Muscle layer of duodenum (tissue), 2 donors: Measurements from ENCODE around the gene TBRG4.
A peak's percentile ranks its signal among the peaks of the same experiment; 100 is the strongest.

Experiments
- H3K27ac ChIP-seq: one replicate; pipeline ENCODE4 v1.7.0; 2013; ENCODE audit warnings: mild to moderate bottlenecking, low read length
- H3K27me3 ChIP-seq: one replicate; pipeline ENCODE4 v1.7.0; 2013; ENCODE audit warnings: low read depth, mild to moderate bottlenecking, control low read depth, low read length
- H3K36me3 ChIP-seq, 2 donors: one replicate each; pipeline ENCODE4 v1.7.0; 2013; ENCODE audit warnings: low read length in 2 of 2, control low read depth in 1 of 2, mild to moderate bottlenecking in 1 of 2; ENCODE audit not compliant: insufficient read depth in 2 of 2, control insufficient read depth in 1 of 2
- H3K4me1 ChIP-seq, 2 donors: one replicate each; pipeline ENCODE4 v1.7.0; 2013; ENCODE audit warnings: low read length in 2 of 2, mild to moderate bottlenecking in 2 of 2, control low read depth in 1 of 2, moderate library complexity in 1 of 2; ENCODE audit not compliant: insufficient read depth in 2 of 2, control insufficient read depth in 1 of 2
- H3K4me3 ChIP-seq, 2 donors: one replicate each; pipeline ENCODE4 v1.7.0; 2013; ENCODE audit warnings: low read length in 2 of 2, low read depth in 1 of 2, mild to moderate bottlenecking in 1 of 2
- H3K9me3 ChIP-seq, 2 donors: one replicate each; pipeline ENCODE4 v1.7.0; 2013; ENCODE audit warnings: low read length in 2 of 2, control low read depth in 1 of 2, mild to moderate bottlenecking in 1 of 2; ENCODE audit not compliant: control insufficient read depth in 1 of 2
- donor health status: healthy.

The TBRG4 gene

GRCh38 chr7:45140827-45141226, 29.3 kb upstream of the TBRG4 start:
- no peaks in the 10 kb centered on the region for H3K4me1 ChIP-seq
- no peak overlapping the region for H3K4me3 ChIP-seq
- H3K9me3 ChIP-seq: no peaks in the 10 kb centered on the region
- H3K27ac ChIP-seq: no peak overlapping the region
- no peaks in the 10 kb centered on the region for H3K27me3 ChIP-seq
- H3K36me3 ChIP-seq: no peaks in the 10 kb centered on the region

- H3K4me3 ChIP-seq: no peak overlapping the region
- no peaks in the 10 kb centered on the region for H3K4me1 ChIP-seq
- H3K9me3 ChIP-seq: no peaks in the 10 kb centered on the region
- no peak overlapping the region for H3K27ac ChIP-seq
- no peaks in the 10 kb centered on the region for H3K36me3 ChIP-seq
- no peaks in the 10 kb centered on the region for H3K27me3 ChIP-seq
Measured at GRCh38 chr7:45138433-45139267, 27.2 kb upstream of the TBRG4 start.

GRCh38 chr7:45136106-45137060, 24.9 kb upstream of the TBRG4 start:
- Histone ChIP-seq H3K27ac (peak overlapping the region; percentile 32), H3K9me3 (no peaks in the 10 kb centered on the region), H3K4me1 (no peaks in the 10 kb centered on the region), H3K36me3 (no peaks in the 10 kb centered on the region), H3K4me3 (no peak overlapping the region), H3K27me3 (no peaks in the 10 kb centered on the region)

- no peak overlapping the region for H3K27ac ChIP-seq
- H3K27me3 ChIP-seq: no peaks in the 10 kb centered on the region
- H3K4me1 ChIP-seq: no peaks in the 10 kb centered on the region
- H3K4me3 ChIP-seq: no peak overlapping the region
- H3K36me3 ChIP-seq: no peaks in the 10 kb centered on the region
- no peaks in the 10 kb centered on the region for H3K9me3 ChIP-seq
Measured at GRCh38 chr7:45133877-45134276, 22.4 kb upstream of the TBRG4 start.

- Histone ChIP-seq H3K4me1 (no peaks in the 10 kb centered on the region), H3K27me3 (no peaks in the 10 kb centered on the region), H3K36me3 (no peaks in the 10 kb centered on the region), H3K4me3 (no peak overlapping the region), H3K27ac (no peak overlapping the region), H3K9me3 (no peaks in the 10 kb centered on the region)
Measured at GRCh38 chr7:45133352-45133751, 21.9 kb upstream of the TBRG4 start.

- Histone ChIP-seq H3K27ac (no peak overlapping the region), H3K9me3 (no peaks in the 10 kb centered on the region), H3K36me3 (no peaks in the 10 kb centered on the region), H3K4me3 (no peak overlapping the region), H3K27me3 (no peaks in the 10 kb centered on the region), H3K4me1 (no peaks in the 10 kb centered on the region)
Measured at GRCh38 chr7:45132708-45133320, 21.3 kb upstream of the TBRG4 start.

- no peak overlapping the region for H3K27ac ChIP-seq
- H3K4me1 ChIP-seq: no peaks in the 10 kb centered on the region
- no peaks in the 10 kb centered on the region for H3K9me3 ChIP-seq
- no peaks in the 10 kb centered on the region for H3K27me3 ChIP-seq
- H3K36me3 ChIP-seq: no peaks in the 10 kb centered on the region
- no peak overlapping the region for H3K4me3 ChIP-seq
Measured at GRCh38 chr7:45131891-45132290, 20.4 kb upstream of the TBRG4 start.

GRCh38 chr7:45130910-45131309, 19.4 kb upstream of the TBRG4 start:
- Histone ChIP-seq H3K9me3 (no peaks in the 10 kb centered on the region), H3K4me3 (no peak overlapping the region), H3K27ac (no peak overlapping the region), H3K27me3 (no peaks in the 10 kb centered on the region), H3K4me1 (no peaks in the 10 kb centered on the region), H3K36me3 (no peaks in the 10 kb centered on the region)

GRCh38 chr7:45129906-45130305, 18.4 kb upstream of the TBRG4 start:
- Histone ChIP-seq H3K27me3 (no peaks in the 10 kb centered on the region), H3K4me1 (no peaks in the 10 kb centered on the region), H3K9me3 (no peaks in the 10 kb centered on the region), H3K4me3 (no peak overlapping the region), H3K36me3 (no peaks in the 10 kb centered on the region), H3K27ac (no peak overlapping the region)

- Histone ChIP-seq H3K27me3 (no peaks in the 10 kb centered on the region), H3K9me3 (no peaks in the 10 kb centered on the region), H3K4me1 (no peaks in the 10 kb centered on the region), H3K4me3 (no peak overlapping the region), H3K27ac (no peak overlapping the region), H3K36me3 (no peaks in the 10 kb centered on the region)
Measured at GRCh38 chr7:45129181-45129800, 17.8 kb upstream of the TBRG4 start.

GRCh38 chr7:45126920-45127319, 15.4 kb upstream of the TBRG4 start:
- H3K9me3 ChIP-seq: no peaks in the 10 kb centered on the region
- no peaks in the 10 kb centered on the region for H3K4me1 ChIP-seq
- no peaks in the 10 kb centered on the region for H3K27me3 ChIP-seq
- H3K36me3 ChIP-seq: no peaks in the 10 kb centered on the region
- no peak overlapping the region for H3K27ac ChIP-seq
- H3K4me3 ChIP-seq: no peak overlapping the region
